Activated T-cell treated with anti-CD3 and anti-CD28 coated beads for 4 hours (primary cell): Measurements from ENCODE around the gene ANKLE2.

ENCODE experiments used
- DNase-seq: peaks from one replicate; pipeline ENCODE4 v3.0.0-alpha.2; 2020

Gene ANKLE2

GRCh38 chr12:132743831-132744230 lies 17.8 kb downstream of the ANKLE2 start:
- DNase-seq: no peak

GRCh38 chr12:132741620-132742019 lies 20.0 kb downstream of the ANKLE2 start:
- DNase-seq: no peak

GRCh38 chr12:132740652-132741051 lies 21.0 kb downstream of the ANKLE2 start:
- no peak for DNase-seq

- DNase-seq: no peak
Measured at GRCh38 chr12:132740313-132740646, 21.4 kb downstream of the ANKLE2 start.

GRCh38 chr12:132739600-132740312 lies 21.9 kb downstream of the ANKLE2 start:
- DNase-seq: no peak

DNA sequence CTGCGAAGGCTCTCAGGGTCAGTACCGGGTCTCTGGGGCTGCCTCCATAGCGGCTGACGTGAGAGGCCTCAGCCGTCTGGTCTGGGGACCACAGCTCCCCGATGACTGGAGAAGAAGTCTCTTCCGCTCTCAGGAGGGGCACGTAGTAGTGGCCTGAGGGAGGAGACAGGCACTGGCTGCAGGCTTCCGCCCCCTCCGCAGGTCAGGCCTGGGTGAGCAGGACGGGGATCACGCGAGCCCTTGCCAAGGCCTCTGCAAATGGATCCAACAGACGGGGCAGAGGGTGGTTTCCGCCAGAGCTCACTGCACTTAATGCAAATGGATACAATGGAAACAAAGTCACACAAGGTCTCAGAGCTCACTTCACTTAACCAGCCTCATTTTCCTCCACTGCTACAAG lies 24.7 kb downstream of the ANKLE2 start:
- DNase-seq: no peak

DNA sequence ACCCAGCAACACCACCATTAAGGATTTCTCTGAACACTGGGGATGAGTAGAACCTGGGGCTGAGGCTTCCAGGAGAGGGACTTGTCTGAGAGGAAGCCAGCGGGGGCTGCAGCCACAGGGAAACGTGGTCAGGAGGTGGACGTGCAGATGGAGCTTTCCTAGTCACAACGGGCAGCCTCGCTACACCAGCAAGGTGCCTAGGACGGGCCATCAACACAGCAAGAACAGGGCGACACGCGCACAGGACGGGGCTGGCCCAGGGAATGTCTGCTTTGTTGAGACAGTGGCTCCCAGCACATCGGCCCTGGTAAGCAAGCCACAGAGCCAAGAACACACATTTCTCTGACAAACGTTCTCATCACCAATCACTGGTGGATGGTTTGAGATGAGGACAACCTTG lies 25.3 kb downstream of the ANKLE2 start:
- no peak for DNase-seq

DNA sequence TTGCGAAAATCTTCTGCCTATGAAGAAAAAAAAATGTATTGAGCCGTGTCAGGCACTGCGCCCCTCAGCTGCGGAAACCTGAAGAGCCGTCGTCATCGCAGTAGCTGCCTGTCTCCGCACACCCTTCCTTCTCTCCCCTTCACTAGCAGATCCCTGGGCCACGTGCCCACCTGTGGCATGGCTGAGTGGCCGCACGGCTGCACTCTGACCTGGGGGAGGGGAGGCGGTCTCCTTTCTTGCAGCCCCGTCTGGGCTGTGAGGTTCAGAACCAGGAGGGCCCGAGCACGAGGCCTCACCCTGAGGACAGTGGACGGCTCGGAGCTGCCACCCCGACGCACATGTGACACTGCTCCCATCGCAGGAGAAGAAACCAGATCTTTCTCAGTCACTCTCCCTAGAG lies 26.1 kb downstream of the ANKLE2 start:
- no peak for DNase-seq

DNA sequence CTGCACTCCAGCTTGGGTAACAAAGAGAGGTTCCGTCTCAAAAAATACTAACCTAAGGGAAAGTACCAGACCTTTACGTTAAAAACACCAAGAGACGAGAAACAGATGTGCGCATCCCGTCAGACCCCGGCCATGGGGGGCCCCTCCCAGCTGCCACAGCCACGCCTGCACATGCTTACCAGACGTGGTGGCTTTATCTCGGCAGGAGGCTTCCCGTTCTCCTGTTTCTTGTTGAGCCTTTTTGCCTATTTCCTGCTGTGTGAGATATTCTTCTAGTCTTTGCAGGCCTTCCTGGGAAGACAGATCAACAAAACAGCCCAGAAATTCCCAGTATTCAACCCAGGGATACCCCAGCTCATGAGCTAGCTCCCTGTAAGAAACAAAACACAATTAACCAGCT lies 27.4 kb downstream of the ANKLE2 start:
- DNase-seq: no peak

DNA sequence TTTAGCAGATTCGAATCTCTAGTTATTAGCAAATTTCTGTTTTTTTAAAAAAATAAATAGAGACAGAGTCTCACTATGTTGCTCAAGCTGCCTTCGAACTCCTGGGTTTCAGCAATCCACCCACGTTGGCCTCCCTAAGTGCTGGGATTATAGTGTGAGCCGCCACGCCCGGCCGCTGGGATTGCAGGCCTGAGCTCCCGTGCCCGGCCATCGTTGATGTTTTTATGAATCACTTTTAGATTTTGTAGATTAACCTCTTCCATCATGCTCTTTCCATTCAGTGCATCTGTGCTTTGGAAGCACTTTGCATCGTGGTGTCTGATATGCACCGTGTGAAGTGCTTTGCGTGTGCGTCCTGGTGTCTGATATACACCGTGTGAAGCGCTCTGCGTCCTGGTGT lies 30.1 kb downstream of the ANKLE2 start:
- DNase-seq: no peak

DNA sequence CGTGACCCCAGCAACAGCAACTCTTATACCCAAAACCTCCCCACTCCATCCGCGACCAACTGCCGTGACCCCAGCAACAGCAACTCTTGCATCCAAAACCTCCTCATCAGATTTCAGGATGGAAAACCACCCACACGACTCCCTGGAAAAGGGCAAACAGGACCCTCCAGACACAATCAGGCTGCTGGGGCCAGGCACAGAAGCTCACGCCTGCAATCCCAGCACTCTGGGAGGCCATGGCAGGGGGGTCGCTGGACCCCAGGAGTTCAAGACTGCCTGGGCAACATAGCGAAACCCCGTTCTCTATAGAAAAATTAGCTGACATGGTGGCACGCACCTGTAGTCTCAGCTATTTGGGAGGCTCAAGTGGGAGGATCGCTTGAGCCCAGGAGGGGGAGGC lies 31.3 kb downstream of the ANKLE2 start:
- DNase-seq: no peak

DNA sequence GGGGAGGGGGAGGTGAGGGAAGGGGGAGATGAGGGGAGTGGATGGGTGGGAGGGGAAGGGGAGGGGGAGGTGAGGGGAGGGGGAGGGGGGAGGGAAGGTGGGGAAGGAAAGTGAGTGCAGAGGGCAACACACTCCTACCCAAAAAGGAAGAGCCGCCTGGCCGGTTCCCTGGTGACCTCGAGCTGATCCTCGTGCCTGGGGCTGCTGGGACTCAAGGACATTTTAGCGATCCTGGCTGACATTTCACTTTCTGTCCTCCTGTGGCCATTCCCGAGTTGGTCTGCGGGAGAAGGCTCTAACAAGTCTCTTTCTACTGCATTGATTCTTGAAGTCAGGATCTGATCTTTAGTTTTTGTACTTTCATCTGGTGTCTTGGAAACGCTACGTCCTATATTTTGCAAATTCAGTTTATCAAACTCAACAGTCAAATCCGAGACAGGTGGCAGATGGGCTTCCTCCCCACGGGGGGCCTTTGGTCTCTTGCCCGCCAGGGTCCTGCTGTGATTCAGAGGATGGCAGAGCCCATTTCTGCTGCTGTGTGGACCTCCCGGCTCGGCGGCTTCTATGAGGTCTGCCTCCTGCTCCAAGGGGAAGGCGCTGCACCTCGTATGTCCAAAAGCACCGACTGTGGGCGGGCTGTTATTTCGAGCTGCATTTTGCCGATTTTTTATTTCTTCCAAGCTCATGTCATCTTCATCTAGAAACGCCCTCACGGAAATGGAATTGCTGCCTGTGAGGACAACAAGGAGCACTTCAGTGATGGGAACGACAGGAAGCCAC lies 31.9 kb downstream of the ANKLE2 start:
- no peak for DNase-seq

GRCh38 chr12:132728502-132728901 lies 33.1 kb downstream of the ANKLE2 start:
- DNase-seq: no peak

DNA sequence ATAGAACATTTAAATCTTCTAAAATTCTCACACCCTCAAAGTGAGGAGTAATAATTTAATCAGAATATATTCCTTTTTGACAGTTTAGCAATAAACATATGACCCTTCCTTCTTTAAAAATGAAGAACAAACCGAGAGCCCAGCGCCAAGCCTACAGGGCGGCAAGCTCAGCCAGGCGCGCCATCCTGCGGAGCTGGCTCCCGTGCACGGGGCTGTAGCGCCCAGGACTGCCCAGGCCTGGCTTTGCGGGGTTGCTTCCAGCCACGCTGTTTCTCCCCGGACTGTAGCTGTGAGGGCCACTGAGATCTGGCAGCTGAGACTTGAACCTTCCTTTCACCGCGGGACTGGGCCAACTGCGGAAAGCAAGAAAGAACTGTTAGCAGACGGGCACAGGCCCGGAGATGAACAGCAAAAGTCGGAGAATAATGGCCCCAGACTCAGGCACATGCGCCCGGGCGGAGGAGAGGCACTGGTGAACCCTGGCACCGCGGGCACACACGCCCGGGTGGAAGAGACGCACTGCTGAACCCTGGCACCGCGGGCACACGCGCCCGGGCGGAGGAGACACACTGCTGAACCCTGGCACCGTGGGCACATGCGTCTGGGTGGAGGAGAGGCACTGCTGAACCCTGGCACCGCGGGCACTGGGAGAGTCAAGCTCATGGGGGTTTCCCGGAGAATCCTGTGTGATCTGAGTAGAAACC lies 34.4 kb downstream of the ANKLE2 start:
- no peak for DNase-seq

DNA sequence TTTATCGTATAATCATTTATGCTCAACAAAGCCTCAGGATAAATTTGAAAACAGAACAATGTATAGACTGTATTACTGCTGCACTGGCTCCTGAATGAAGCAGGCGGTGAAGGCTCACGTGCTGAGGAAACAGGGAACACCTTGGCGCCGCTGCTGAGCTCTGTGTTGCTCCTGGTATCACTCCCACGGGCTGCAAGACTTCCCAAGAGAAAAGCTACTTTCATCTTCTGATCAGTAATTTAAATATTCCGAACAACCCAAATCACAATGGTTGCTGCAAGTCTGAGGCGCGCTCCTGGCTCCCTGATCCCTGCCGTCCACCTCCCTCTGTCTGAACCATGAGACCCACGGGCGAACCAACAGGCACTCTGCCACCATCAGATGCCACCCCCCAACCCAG lies 35.2 kb downstream of the ANKLE2 start:
- no peak for DNase-seq

GRCh38 chr12:132724506-132725241 lies 37.0 kb downstream of the ANKLE2 start:
- no peak for DNase-seq

- no peak for DNase-seq
Measured at GRCh38 chr12:132723764-132724140, 37.9 kb downstream of the ANKLE2 start.

DNA sequence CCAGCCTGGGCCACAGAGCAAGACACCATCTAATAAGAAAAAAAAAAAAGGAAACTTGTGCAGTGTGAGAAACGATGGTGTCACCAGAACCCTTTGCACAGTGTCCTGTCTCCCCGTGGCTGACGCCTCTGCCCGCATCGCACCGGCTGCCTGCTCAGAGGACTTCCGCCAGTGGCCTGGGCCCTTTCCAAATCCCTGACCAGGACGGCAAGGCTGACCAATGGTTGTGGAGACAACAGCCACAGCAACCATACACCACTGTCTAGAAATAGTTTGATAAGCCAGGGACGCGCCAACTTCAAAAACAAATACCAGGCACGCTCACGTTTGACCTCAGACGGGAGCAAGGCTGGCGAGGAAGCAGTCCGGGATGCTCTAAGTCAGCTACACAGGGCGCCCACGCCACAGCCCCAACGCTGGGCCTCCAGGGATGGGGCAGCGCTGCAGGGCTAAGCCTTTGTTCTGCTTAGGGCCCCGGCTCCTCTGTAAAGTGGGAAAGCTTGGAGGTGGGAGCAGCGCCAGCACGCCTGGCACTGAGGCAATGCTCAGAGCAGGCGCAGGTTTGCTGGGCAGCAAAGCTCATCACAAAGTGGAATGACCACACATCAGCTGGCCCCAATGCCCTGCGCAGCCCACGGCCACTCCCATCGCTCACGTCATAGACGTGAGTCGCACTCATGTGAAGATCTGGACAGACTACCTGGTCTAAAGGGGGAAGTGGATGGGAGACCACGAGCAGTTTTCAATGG lies 38.4 kb downstream of the ANKLE2 start:
- no peak for DNase-seq

- DNase-seq: no peak
Measured at GRCh38 chr12:132720606-132721345, 40.9 kb downstream of the ANKLE2 start.

- no peak for DNase-seq
Measured at GRCh38 chr12:132719954-132720324, 41.7 kb downstream of the ANKLE2 start.

GRCh38 chr12:132719141-132719953 lies 42.3 kb downstream of the ANKLE2 start:
- no peak for DNase-seq
